ENCODE measurements around the gene SECISBP2L.

The SECISBP2L gene

GRCh38 chr15:49059491-49059890, 13.2 kb upstream of the SECISBP2L start:
- DNase-seq = no peak

GRCh38 chr15:49058559-49058958, 12.3 kb upstream of the SECISBP2L start:
- DNase-seq = no peak

GRCh38 chr15:49055630-49056029, 9.4 kb upstream of the SECISBP2L start:
- no peak for DNase-seq

- no peak for DNase-seq
Observed at GRCh38 chr15:49052662-49053061, 6.4 kb upstream of the SECISBP2L start.

DNA sequence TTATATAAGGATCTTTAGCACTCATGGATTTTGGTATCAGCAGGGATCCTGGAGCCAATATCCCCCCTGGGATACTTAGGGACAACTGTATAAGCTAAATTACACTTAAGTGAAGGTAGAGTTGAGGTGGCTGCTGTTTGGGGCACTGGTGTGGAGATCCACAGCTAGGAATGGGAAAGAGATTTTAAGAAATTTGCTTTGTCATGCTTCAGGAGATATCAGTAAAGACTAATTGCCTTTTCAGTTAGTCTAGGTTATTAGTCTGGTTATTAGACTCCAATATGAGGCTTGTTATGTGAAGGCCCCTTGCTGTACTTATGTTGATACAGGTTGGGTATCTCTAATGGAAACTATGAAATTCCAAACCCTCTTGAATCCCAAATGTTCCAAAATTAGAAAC, 1.2 kb upstream of the SECISBP2L start:
- DNase-seq = no peak

- no peak for DNase-seq
Observed at GRCh38 chr15:49045751-49046219, 461 bp downstream of the SECISBP2L start.

GRCh38 chr15:49044766-49045606, 1.3 kb downstream of the SECISBP2L start:
- DNase-seq = no peak

GRCh38 chr15:49044002-49044401, 2.2 kb downstream of the SECISBP2L start:
- no peak for DNase-seq

GRCh38 chr15:49042165-49042564, 4.1 kb downstream of the SECISBP2L start:
- DNase-seq = no peak

GRCh38 chr15:49041426-49041825, 4.8 kb downstream of the SECISBP2L start:
- DNase-seq = no peak

DNA sequence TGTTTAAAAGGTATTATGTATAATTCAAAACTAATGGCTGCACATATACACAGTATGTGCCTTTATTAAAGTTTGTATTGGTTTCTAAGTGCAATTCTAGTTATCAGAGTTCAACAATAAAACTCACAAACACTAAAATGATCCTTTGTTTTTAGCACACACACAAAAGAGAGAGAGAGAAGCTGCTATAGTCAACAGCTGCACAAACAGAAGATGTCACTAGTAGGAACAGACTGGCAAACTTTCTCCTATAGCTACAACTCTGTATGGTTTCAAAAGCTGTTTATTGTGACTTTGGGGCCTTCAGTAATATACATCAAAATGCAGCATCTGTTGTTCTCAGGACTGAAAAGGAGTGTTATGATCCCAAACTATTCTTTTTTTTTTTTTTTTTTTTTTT, 6.1 kb downstream of the SECISBP2L start:
- DNase-seq = no peak

GRCh38 chr15:49038382-49038781, 7.9 kb downstream of the SECISBP2L start:
- DNase-seq = no peak

DNA sequence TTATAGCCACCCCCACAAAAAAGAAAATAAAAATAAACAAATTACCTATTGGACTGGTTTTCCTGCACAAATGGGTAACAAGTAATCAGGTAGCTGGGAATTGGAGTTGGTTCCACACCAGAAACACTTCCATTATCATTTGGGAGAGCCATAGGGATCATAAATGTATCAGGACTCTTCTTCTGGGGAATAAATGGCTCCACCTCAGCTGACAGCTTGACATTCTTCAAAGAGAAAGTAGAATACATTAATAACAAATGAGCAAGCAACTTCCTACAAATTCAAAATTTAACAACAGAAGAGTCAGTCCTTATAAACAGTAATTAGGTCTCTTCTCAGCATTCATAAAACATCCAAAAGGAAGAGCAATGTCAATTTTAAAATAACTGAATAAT, 8.7 kb downstream of the SECISBP2L start:
- DNase-seq = no peak

- DNase-seq = no peak
Observed at GRCh38 chr15:49036650-49037545, 9.3 kb downstream of the SECISBP2L start.

DNA sequence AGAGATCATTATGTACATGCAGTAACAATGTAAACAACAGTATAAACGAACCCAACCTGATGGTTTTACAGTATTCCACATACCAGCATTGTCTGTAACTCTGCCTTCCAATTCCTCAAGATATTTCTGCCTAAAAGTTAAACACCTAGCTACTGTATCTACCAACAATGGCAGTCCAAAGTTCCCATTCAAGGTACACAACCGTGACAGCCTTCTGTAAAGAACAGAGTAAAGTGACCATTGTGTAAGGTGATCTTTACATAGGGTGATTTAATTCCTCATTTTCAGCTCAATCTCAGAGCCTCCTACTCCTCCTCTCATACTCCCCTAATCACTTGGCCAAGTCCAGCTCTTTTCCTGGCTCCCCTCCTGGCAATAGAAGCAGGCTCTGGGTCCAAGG, 10.4 kb downstream of the SECISBP2L start:
- DNase-seq = no peak

DNA sequence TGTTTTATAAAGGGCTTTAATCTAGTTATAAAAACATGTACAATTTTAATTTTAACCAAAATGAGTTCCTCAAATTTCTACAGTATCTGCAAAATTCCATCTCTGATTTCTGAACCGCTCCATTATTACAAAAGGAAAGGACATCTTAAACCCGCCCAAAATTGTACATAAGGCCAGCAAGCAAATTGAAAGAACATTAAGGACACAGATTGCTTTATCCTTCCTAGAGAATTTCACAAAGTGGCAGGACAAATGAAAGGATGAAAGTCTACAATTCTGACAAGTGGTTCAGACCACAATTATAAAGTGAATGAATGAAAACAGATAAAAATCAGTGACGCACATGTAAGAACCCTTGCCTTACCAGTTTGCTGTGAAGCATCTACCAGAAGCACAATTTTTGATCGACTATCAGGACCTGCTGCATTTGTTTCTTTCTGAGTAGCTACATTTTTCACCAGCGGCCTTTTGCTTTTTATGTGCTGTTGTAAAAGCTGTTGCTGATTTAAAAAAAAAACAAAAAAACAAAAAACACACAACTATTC, 13.6 kb downstream of the SECISBP2L start:
- no peak for DNase-seq

DNA sequence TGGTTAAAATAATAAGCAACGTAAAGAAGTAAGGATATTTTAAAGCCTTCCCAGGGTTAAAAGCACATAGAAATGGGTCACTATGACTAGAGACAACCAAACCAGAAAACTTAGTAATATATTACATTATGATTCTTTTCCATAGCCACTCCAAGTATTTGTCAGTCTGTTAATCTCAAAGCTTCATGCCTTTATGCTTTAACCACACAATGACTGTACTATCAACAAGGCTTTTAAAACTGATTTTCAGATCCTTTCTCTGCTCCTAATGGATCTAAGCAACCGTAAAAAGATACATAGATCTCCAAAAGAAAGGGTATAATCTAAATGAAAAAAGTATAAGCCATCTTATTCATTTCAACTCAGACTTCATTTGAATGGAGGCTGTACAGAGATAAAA, 14.4 kb downstream of the SECISBP2L start:
- no peak for DNase-seq

GRCh38 chr15:49026700-49027099, 19.5 kb downstream of the SECISBP2L start:
- DNase-seq = no peak

- no peak for DNase-seq
Observed at GRCh38 chr15:49024840-49025239, 21.4 kb downstream of the SECISBP2L start.

- DNase-seq = no peak
Observed at GRCh38 chr15:49023354-49023753, 22.9 kb downstream of the SECISBP2L start.

- DNase-seq = no peak
Observed at GRCh38 chr15:49015896-49016295, 30.4 kb downstream of the SECISBP2L start.

DNA sequence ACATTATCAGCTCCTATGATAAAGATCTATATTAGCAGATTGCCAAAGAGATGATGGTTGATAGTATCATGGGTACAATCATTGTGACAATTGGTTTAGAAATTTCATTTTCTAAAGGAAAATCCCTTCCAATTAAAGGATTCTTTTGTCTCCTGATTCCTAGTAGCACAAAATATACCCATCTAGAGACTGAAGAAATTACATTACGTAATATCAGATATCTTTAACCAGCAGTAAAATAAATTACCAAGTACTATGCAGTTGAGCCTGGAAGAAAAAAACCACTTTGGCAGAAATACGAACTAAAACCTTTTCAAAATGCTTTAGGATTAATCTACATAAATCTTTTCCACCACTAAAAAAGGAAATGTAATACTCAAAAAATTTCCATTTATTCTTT, 46.9 kb downstream of the SECISBP2L start:
- DNase-seq = no peak

GRCh38 chr15:48996276-48996675, 50.0 kb downstream of the SECISBP2L start:
- no peak for DNase-seq

DNA sequence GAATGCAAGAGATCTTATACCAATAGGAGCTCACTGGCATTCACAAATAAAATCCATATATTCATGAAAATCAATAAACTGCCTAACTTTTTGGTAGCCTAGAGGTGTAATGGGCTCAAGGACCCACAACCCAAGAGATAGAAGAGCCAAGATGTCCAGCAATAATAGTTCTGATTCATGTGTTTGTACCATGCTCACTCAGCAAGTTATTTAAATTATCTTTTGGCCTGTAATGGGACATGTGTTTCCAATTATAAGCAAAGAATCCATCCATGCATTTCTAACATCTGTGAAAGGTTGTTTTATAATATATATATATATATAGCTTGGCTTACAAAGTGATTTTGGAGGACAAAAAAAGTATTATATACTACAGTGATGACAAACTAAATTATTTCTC, 52.9 kb downstream of the SECISBP2L start:
- DNase-seq = no peak
